HG03520 (cell line): ENCODE data around the gene UBE2C.
"Not testable (repeated sequence)": the region's sequence is repeated elsewhere in the genome, so short reads cannot be mapped to it uniquely, and the experiment has no call there.

ENCODE experiments used
- ATAC-seq: cut with Tn5 transposase; IDR thresholded peaks from one replicate; pipeline ENCODE4 v1.9.1; 2021; ENCODE audit warnings: mild to moderate bottlenecking, moderate library complexity; ENCODE audit not compliant: unreplicated experiment

UBE2C gene

DNA sequence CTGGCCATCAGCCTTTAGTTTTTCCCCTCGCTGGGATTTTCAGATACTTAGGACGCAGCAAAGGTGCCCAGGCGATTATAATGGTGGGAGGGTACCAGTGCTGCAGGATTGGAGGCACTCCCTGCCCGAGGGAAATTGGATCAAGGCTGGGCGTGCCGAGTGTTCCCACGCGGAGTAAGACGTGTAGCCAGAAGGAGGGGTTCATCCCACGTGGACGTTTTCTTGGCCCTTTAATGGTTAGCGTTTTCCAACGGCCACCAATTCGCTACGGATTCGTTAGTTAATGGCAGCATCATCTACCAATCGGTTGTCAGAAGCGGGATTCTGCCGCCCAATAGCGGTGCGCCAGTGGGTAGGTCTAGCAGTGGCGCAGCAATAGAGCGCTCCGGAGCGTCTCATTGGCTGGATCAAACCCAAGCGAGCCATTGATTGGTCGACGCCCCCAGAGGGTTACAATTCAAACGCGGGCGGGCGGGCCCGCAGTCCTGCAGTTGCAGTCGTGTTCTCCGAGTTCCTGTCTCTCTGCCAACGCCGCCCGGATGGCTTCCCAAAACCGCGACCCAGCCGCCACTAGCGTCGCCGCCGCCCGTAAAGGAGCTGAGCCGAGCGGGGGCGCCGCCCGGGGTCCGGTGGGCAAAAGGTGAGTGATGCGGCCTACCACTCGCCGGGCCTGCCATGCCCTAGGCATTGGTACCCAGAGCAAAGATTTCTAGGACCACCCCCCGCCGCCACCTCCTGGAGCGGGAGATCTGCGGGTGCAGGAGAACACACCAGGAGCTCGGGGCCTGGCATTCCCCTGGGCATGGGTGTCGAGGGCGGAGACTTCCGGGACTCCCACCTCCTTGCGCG, at the start of gene UBE2C:
TSS of gene UBE2C (plus strand) at position 488 of the 849 bp plus-strand sequence. CDS start at position 540, 52 bp downstream.
- peak; percentile 98 for ATAC-seq

DNA sequence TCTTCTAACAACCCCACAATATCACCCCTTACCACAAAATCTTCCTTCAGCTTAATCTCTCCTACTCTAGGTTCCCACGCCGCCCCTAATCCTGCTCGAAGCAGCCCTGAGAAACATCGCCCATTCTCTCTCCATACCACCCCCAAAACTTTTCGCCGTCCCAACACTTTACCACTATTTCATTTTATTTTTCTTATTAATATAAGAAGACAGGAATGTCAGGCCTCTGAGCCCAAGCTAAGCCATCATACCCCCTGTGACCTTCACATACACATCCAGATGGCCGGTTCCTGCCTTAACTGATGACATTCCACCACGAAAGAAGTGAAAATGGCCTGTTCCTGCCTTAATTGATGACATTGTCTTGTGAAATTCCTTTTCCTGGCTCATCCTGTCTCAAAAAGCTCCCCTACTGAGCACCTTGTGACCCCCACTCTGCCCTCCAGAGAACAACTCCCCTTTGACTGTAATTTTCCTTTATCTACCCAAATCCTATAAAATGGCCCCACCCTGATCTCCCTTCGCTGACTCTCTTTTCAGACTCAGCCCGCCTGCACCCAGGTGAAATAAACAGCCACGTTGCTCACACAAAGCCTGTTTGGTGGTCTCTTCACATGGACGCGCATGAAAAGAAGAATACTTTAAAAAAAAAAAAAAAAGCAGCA, 47.7 kb upstream of the UBE2C start:
- not testable (repeated sequence) for ATAC-seq

DNA sequence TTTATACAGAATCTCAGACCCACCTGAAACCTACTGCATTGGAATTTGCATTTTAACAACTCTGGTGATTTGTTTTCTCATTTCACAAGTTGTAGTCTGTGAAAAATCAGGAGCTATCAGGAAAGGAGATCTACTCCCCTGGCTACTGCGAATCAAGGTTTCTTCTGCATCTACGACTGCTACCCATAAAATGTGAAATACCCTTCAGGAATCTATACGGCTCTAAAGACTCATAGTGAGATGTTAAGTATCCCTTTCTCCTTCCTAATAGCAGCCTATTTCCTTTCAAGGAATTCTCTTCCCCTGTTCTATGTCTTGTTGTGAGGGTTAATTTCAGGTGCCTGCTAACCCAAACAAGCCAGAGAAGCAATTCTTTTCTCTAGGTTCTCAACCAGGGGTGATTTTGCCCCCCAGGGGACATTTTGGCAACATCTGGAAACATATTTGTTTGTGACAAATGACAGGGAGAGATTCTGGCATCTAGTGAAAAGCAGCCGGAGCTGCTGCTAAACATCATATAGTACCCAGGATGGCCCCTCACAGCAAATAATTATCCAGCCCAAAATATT, 47.1 kb upstream of the UBE2C start:
- ATAC-seq, result no peak

DNA sequence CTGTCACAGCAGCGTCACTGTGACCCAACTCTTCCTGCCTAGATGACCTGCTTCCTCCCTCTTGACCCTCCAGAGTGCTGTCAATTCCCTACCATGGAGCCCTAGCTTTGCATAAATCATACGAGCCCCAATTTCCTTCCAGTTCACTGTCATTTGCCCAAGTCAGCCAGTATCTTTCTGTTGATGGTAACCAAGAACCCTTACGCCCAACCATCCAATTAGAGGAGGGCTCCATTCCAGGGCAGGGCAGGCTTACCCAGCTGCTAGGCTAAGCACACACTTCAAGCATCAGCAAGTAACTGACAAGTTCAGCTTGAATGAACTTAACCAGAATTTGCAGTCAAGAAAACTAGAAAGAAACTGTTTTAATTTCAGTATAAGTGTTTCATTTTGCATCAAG, 46.5 kb upstream of the UBE2C start:
- no peak for ATAC-seq

DNA sequence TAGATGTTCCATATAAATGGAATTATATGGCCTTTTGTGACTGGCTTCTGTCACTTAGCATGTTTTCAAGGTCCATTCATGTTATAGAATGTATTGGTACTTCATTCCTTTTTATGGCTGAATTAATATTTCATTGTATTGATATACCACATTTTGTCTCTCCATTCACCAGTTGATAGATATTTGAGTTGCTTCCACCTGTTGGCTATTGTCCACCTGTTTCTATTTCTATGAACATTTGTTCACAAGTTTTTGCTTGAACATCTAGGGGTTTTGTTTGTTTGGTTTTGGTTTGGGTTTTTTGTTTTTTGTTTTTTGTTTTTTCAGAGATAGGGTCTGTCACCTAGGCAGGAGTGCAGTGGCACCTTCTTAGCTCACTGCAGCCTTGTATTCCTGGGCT, 44.0 kb upstream of the UBE2C start:
- no peak for ATAC-seq

DNA sequence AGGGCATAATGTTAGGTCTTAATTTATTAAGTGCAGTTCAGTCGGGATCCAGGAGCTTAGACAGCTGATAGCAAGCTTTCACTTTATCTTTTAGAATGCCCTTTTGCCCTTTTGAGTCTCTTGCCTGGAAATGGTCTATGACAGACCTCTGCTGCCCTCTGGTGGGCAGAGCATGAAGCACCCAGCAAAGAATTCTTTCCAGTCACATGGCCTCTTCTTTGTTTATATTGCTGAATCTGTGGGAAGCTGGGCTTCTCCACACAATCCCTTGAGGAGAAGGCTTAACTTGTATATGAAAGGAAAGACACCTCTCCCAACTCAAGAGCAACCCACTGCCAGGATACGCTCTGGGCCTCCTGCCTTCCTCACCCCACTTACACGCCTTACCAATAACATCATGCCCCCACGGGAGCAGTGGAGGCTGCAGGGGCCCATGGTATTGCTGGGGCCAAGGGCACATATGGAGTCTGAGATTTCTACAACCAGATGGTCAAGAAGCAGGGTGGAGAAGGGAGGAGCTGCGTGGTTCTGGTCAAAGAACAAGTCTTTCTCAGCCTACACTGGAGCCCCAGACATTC, 41.2 kb upstream of the UBE2C start:
- ATAC-seq, result no peak

DNA sequence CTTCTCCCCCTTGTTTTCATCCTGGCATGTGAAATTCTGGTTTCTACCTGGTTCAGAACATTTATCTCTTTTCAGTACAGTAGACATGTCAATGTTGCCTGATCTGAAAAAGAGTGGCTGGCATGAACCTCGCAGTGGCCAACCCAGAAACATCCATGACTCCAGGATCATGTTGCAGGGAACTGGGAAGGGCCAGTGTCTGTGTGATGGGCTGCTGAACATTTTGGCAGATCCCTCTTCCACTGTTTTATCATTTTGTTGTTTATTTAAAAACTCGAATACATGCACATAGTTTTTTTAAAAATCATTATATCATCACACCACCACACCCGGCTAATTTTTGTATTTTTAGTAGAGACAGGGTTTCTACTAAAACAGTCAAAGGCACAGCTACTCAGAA, 39.8 kb upstream of the UBE2C start:
- ATAC-seq, result no peak

DNA sequence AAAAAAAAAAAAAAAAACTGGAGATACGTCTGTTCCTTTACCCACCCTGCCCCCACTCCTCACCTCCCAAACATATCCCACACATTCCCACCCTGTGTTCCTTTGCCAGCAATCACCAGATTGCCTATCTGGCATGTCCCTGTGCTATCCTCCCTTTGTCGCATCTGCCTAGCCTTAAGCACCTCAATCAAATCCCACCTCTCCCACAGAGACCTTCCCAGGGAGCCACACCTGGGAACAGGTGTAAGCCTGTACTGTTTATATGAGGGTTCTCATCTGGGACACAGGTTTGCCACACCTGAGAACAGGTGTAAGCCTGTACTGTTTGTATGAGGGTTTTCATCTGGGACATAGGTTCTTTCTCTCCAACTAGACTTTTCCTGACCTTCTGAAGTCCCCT, 37.5 kb upstream of the UBE2C start:
- no peak for ATAC-seq

DNA sequence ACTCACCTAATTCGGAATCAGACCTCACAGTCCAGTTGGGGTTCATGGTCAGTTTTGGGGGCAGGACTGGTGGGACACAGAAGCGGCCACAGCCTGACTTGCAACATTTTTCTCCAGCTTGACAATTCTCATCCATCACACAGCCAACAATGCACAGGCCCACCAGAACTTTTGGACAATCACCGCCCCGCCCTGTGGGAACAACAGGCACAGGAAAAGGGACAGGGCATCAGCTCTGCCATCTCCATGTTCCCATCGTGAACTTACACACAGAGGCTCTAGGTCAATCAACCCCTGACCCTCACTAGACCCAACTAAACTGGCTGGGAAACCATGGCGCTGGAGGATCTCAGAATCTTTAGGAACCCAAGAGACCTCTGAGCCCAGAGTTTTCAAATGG, 37.0 kb upstream of the UBE2C start:
- no peak for ATAC-seq

DNA sequence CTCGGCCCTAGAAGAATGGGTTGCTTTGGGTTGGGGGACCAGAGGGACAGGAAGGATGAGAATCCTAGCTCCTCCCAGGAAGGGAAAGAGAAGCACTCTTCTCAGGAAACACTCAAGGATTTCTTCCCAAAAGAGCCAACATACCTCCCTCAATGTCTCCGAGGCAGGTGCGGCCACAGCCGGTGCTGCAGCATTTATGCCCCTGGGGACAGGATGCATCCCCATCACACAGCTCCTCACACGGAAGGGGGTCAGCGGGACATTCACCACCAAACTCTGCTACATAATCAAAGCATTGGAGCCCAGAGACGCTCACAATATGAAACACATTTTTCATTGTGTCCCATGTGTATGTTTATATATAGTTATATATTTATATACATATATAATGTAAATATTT, 35.5 kb upstream of the UBE2C start:
- no peak for ATAC-seq

DNA sequence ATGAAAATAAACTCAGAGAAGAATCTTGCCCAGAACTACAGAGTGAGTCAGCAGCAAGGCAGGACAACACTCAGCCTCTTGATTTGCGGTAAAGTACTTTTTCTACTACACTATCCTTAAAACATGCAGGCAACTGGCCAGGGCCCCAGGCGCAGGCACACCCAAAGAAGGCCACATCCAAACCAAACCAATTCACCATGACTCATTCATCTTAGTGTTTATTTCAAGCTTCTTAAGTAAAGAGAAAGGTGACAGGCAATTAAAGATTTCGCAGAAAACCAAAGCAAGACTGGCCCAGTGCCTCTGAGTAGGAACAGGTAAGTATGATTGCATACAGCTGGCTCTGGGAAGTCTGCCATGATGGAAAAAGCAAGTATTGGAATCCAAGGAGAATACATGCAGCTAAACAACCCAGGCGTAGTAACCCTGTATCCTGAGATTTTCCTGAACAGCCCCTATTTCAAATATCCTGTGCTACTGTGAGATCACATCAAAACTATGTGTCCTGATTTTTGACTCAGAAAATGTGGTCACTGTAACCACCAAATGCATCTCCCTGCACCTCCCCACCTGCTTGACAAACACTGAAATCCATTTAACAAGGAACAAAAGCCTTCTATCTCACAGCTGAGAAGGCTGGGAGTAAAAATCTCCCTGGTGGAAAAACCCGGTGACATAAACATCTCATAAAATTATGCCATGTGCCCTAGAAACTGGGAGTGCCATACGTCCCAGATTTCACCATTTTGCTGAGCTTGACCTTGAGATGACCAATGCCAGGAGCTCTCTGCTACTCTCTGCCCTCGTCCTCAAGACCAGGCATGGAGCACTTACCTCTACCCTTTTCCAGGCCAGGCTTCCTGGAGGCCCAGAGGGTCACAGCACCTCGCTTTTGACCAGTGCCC, 33.2 kb upstream of the UBE2C start:
- ATAC-seq, result no peak

DNA sequence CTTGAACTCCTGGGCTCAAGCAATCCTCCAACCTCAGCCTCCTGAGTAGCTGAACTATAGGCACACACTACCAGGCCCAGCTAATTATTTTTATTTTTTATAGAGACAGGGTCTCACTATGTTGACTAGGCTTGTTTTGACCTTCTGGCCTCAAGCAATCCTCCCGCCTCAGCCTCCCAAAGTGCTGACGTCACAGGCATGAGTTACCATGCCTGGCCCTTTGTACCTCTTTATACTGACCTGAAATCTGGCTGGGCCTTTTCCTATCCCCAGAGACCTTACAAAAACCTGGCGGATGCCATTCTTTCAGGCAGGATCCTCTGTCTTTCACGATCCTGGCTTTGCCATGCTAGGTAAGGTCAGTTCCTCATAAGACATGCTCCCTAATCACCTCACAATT, 32.3 kb upstream of the UBE2C start:
- no peak for ATAC-seq

DNA sequence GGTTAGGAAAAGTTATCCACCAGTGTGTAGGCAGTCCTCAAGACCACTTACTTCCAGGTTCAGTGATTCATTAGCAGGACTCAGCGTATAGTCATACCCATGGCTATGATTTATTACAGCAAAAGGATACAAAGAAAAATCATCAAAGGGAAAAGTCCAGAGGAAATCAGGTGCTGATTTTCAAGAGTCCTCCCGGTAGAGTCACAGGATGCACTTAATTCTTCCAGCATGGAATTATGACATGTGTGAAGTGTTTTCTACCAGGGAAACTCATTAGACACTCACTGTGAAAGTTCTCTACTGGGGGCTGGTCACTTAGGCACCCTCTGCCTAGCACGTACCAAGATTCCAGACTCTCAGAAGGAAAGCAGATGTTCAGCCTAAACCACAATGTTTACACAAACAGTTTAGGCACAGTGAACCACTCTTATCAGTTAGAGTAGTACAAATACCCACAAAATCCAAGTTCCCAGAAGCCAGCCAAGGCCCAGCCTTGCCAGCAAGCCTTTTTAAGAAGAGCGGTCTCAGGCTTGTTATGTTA, 31.0 kb upstream of the UBE2C start:
- ATAC-seq, result no peak

DNA sequence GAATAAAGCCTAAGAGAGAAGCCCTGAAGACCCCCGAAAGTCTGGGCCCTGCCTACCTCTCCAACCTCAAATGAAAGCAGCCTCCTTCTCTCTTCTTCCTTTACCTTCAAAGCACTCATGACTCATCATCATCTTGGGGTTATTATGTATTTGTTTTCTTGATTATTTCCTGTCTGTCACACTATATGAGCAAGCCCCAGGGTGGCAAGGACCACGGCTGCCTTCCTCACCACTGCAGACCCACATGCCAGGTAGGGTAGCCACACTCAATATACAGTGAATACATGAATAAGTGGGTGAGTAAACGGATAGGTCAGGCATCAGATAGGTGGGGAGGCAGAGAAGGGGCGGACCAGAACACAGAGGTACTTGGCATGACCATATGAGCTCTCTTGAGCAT, 29.6 kb upstream of the UBE2C start:
- no peak for ATAC-seq

DNA sequence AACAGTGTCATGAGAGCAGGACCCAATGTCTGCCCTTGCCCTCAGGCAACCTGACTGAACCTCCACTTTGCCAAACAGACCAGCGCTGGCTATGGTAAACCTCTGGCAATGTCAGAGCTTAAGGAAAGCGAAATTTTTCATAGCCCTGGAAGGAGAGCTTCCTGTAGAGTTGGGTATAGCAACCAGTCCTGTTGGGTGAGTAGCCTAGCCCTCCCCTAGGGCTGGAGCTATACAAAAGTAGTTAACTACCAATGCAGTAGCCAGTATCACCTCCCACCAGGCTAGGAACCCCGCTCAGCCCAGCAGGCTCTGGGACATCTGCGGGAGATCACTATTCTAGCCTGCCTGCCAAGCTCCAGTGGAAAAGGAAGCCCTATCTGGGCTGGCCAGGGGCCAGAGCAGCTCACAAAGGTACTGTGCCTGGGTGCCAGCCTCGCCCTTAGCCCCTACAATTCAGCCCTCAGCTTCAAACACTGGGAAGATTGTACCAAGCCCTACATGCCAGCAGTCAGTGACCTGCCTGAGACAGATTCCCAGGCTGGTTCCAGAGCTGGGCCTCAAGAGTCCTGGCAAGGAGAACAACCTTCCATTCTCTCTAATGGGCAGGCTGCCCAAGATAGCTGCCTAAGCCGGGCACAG, 28.7 kb upstream of the UBE2C start:
- ATAC-seq, result no peak

DNA sequence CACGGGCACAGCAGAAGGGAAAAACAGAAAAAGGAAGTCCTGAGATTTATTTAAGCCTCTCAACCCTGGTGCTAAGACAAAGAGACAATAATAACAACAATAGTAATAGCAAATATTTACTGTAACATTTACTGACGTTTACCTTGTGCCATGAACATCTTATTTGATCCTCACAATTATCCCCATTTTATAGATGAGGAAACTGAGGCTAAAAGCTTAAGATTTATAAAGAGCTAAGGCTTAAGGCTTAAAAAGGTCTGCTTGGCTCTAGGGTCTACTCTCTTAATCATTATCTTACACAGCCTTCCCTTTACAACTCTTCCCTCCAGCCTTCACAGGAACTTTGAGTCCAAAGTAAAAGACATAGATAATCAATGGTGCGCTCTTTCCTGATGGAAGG, 24.1 kb upstream of the UBE2C start:
- no peak for ATAC-seq

DNA sequence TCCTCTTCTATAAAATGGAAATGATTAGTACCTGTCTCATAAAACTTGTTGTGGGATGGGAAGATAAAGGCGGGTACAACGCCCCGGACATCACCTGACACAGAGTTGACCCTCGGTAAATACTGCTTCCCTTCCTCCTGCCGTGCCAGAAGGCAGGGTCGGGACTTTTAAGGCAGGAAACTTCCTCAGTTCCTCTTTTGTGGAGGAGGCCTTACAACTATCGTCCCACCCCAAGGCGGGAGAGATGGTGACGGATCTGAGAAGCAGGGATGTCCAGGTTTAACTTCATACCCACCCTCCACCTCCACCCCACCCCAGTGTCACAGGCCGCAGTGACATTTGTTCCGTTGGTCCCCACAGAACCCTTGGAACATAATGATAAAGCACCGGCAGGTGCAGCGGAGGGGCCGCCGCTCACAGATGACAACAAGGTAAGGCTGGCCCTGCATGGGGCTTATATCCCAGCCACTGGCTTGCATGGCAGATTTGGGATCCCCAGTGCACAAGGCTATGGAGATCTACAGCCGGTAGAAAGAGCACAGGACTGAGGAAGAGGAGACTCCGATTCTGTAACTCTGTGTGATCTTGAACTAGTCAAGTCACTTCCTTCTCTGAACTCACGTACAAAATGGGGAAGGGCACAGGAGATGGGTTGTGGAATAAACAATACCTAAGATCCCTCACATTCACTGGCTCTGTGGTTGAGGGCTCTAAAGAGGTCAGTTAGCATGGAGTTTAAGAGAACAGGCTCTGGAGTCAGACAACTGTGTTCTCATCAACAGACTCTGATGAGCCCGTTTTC, 19.9 kb upstream of the UBE2C start:
- no peak for ATAC-seq

DNA sequence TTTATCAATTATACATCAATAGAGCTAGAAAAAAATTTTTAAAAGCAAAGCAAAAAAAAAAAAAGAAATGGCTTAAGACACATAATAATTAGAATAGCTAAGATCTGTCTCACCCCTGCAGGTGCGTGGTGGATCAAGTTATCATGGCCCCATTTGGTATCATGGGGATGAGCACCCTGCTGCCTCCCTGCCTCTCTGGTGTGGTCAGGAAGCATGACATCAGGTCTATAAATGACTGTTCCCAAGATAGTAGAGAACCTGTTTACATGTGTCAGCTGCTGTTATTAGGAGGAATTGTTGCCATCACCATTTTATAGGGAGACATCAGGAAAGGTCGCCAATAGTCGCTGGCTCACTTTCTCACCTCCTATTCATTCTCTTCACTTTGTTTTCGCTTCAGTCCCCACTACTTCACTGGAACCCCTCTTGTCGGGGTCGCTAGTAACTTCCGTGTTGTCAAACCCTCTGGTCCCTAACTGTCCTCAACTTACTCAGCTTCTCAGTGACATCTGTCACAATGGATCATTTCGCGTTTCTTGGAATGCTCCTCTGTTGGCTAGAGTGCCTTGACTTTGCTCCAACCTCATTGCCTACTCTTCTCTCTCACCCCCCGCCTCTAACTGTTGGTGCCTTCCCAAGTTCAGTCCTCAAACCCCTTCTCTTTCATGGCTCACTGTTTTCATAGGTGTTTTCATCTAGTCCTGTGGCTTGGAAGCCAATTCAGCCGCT, 15.9 kb upstream of the UBE2C start:
- ATAC-seq, result no peak
